Retinal pigment epithelial cell (primary cell): ENCODE data around the gene MIS12.

Source experiments
- DNase-seq: peaks from one replicate; pipeline ENCODE4 v3.0.0-alpha.2; 2010; ENCODE audit warnings: low read depth
- H3K4me3 ChIP-seq: 2 replicates; pipeline ENCODE4 v1.5.1; 2011; ENCODE audit warnings: mild to moderate bottlenecking, low read length, control low read depth, moderate library complexity
- CTCF ChIP-seq: conservative IDR thresholded peaks from 2 replicates; pipeline ENCODE4 v1.5.1; 2011; ENCODE audit warnings: low read depth, low read length, control low read depth, inconsistent platforms

MIS12 gene

GRCh38 chr17:5446786-5447185 lies 39.6 kb upstream of the MIS12 start:
- no peak for TF ChIP-seq CTCF
- no peak overlapping the region for H3K4me3 ChIP-seq
- DNase-seq = no peak

GRCh38 chr17:5464717-5465507 lies 21.5 kb upstream of the MIS12 start:
- DNase-seq = no peak
- no peak for TF ChIP-seq CTCF
- H3K4me3 ChIP-seq = no peak overlapping the region

- TF ChIP-seq CTCF = no peak
- no peak overlapping the region for H3K4me3 ChIP-seq
- no peak for DNase-seq
Measured at GRCh38 chr17:5466295-5466694, 20.1 kb upstream of the MIS12 start.

GRCh38 chr17:5467416-5467815 lies 18.9 kb upstream of the MIS12 start:
- peak overlapping the region; percentile 90 for H3K4me3 ChIP-seq

GRCh38 chr17:5468075-5468473 lies 18.3 kb upstream of the MIS12 start:
- no peak for TF ChIP-seq CTCF
- peak overlapping the region; percentile 90 for H3K4me3 ChIP-seq
- no peak for DNase-seq

More at GRCh38 chr17:5467416-5467815, 18.9 kb upstream of the MIS12 start:
- no peak for TF ChIP-seq CTCF
- DNase-seq = no peak

GRCh38 chr17:5472511-5472910 lies 13.9 kb upstream of the MIS12 start:
- no peak overlapping the region for H3K4me3 ChIP-seq
- no peak for DNase-seq
- no peak for TF ChIP-seq CTCF

GRCh38 chr17:5473906-5474305 lies 12.5 kb upstream of the MIS12 start:
- no peak for TF ChIP-seq CTCF
- DNase-seq = no peak
- H3K4me3 ChIP-seq = no peak overlapping the region
